ENCODE results near the gene TSPAN2. TPM values are rescaled to one million over a fixed set of nuclear protein-coding genes. Genes with fewer than 3 reads are reported as not detected.

TSPAN2 gene
- total and polyA plus RNA-seq, 9 of the 15 experiments (the other 6 are each of a cell fraction or from before 2014, with no cell fraction given): not detected

DNA sequence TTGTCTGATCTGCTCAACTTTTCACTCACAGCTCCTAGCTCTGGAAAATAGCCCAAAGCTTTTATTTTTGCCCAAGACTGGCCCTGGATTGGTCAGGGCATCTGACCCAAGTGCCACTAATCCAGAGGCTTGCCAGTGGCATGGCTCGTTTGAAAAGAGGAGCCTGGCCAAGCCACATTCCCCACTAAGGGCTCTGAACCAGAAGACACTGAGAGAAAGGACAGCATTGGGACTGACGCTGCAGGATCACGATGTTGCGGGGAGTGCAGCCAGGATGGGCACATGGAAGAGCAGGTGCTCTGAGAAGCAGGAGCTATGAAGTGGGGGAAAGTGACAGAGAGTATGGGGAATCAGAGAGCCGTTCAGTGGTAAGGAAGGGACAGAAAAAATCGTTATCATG, 44.9 kb upstream of the TSPAN2 start:
- FAIRE-seq: no peak
- 0% methylated on average over 6 of the region's 6 CpGs for WGBS (ENCODE audit: insufficient coverage, low coverage, missing lambda C conversion rate)
- in situ Hi-C loops (cut with MboI): loop anchor here (25.0 kb wide), 1 partner anchor 628 kb away; the partner anchor contains the start of gene CASQ2

DNA sequence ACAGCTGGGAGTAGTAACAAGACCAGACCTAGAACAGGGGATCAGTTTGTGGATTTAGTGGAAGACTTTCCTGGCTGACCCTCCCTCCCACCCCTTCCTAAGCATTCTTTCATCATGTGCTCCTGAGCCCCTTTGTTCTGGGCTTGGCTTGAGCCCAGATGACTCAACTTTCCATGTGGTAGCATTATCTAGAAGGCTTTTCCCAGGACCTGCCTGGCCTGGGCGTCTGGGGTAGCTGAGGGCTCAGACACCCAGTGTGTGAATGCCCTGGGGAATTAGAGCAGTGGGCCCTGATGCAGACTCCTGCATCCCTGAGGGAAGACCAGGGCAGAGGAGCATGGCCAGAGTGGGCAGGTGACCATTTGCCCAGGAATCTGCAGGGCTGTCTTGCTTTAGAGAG, 44.1 kb upstream of the TSPAN2 start:
- in situ Hi-C loops (cut with MboI): loop anchor here (25.0 kb wide), 1 partner anchor 629 kb away; the partner anchor contains the start of gene CASQ2
- Histone ChIP-seq H3K27ac (ENCODE audit: extremely low read depth, low read depth, low read length) (no peak overlapping the region), H3K9me3 (replicated peaks; ENCODE audit: control insufficient read depth, insufficient read depth, low read depth, low read length) (no peaks in the 10 kb centered on the region), H3K27me3 (ENCODE audit: control insufficient read depth in 2 of 2, insufficient read depth in 2 of 2, low read length in 2 of 2) (no peaks in the 10 kb centered on the region; a peak in 1 of 5 replicates), H4K20me1 (replicated peaks; ENCODE audit: control insufficient read depth, insufficient read depth, low read length) (no peaks in the 10 kb centered on the region; the same call in none of the 2 replicates), H2AFZ (ENCODE audit: low read depth, low read length) (no peak overlapping the region), H3K4me1 (replicated peaks in 1 of 2; ENCODE audit: control insufficient read depth in 2 of 2, insufficient read depth in 2 of 2, low read length in 2 of 2) (no peaks in the 10 kb centered on the region), H3K36me3 (ENCODE audit: control insufficient read depth, insufficient read depth, low read length) (no peaks in the 10 kb centered on the region), H3K79me2 (ENCODE audit: control insufficient read depth, insufficient read depth, low read length) (no peaks in the 10 kb centered on the region), H3K9ac (ENCODE audit: insufficient read depth in 1 of 2, low read depth in 2 of 2, low read length in 2 of 2) (no peak overlapping the region), H3K9me1 (ENCODE audit: control insufficient read depth, insufficient read depth, low read length) (no peaks in the 10 kb centered on the region), H3K4me2 (ENCODE audit: insufficient read depth, low read length) (no peak overlapping the region), H3K4me3 (no peak overlapping the region)
- CTCF ChIA-PET (ENCODE audit: low intra/inter-chr PET ratio): no interaction called here
- BruUV-seq (replicated peaks): no TSS peak
- FAIRE-seq (no peak), ATAC-seq (no peak), DNase-seq (ENCODE audit: extremely low read depth in 1 of 4, low spot score in 3 of 4) (no peak)
- POLR2A ChIA-PET: no interaction called here
- TF ChIP-seq ZNF696 (CRISPR knock-in tag; conservative IDR thresholded peaks at IDR 0.05) (no peak), U2AF2 (optimal IDR thresholded peaks at IDR 0.05; ENCODE audit: low read depth, low read length) (no peak), MBD2 (IDR thresholded peaks at IDR 0.05; ENCODE audit: borderline replicate concordance, low read depth) (no peak), SNIP1 (IDR thresholded peaks at IDR 0.05; ENCODE audit: low read depth) (no peak), MECOM (CRISPR knock-in tag; IDR thresholded peaks at IDR 0.05) (no peak), HOXB6 (CRISPR knock-in tag; IDR thresholded peaks at IDR 0.05; ENCODE audit: borderline replicate concordance) (no peak), ZC3H8 (IDR thresholded peaks at IDR 0.05) (no peak), RAD21 (CRISPR knock-in tag; conservative IDR thresholded peaks at IDR 0.05 in 1 of 2, IDR thresholded peaks at IDR 0.05 in 1 of 2) (no peak)
- TF ChIP-seq, protein P1, sequence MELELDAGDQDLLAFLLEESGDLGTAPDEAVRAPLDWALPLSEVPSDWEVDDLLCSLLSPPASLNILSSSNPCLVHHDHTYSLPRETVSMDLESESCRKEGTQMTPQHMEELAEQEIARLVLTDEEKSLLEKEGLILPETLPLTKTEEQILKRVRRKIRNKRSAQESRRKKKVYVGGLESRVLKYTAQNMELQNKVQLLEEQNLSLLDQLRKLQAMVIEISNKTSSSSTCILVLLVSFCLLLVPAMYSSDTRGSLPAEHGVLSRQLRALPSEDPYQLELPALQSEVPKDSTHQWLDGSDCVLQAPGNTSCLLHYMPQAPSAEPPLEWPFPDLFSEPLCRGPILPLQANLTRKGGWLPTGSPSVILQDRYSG (tag; conservative IDR thresholded peaks at IDR 0.05; ENCODE audit: low read depth): no peak
- TF ChIP-seq, protein P2, sequence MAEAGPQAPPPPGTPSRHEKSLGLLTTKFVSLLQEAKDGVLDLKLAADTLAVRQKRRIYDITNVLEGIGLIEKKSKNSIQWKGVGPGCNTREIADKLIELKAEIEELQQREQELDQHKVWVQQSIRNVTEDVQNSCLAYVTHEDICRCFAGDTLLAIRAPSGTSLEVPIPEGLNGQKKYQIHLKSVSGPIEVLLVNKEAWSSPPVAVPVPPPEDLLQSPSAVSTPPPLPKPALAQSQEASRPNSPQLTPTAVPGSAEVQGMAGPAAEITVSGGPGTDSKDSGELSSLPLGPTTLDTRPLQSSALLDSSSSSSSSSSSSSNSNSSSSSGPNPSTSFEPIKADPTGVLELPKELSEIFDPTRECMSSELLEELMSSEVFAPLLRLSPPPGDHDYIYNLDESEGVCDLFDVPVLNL (CRISPR knock-in tag; IDR thresholded peaks at IDR 0.05; ENCODE audit: low read depth): no peak
- intact Hi-C loops (cut with micrococcal nuclease): no loop called here
- 0% methylated on average over 1 of the region's 1 CpG for WGBS (ENCODE audit: insufficient coverage, low coverage, missing lambda C conversion rate)

More for the DNA sequence above, 44.9 kb upstream of the TSPAN2 start:
- peaks cover 0 to 2% of the 10 kb centered on the region in 2 experiments; a peak in 1 of 5 replicates for H3K4me1 ChIP-seq (replicated peaks in 1 of 2; ENCODE audit: control insufficient read depth in 2 of 2, insufficient read depth in 2 of 2, low read length in 2 of 2)
- ChIA-PET POLR2A (no interaction called here), CTCF (ENCODE audit: low intra/inter-chr PET ratio) (no interaction called here)
- no TSS peak for BruUV-seq (replicated peaks)
- no peaks in the 10 kb centered on the region for H3K79me2 ChIP-seq (ENCODE audit: control insufficient read depth, insufficient read depth, low read length)
- no peaks in the 10 kb centered on the region for H3K9me1 ChIP-seq (ENCODE audit: control insufficient read depth, insufficient read depth, low read length)
- no peak overlapping the region for H3K4me3 ChIP-seq
- ATAC-seq (no peak), DNase-seq (ENCODE audit: extremely low read depth in 1 of 4, low spot score in 3 of 4) (no peak)
- H3K9ac ChIP-seq (ENCODE audit: insufficient read depth in 1 of 2, low read depth in 2 of 2, low read length in 2 of 2): no peak overlapping the region
- H3K27me3 ChIP-seq (ENCODE audit: control insufficient read depth in 2 of 2, insufficient read depth in 2 of 2, low read length in 2 of 2): no peaks in the 10 kb centered on the region; a peak in 1 of 5 replicates
- H3K36me3 ChIP-seq (ENCODE audit: control insufficient read depth, insufficient read depth, low read length): no peaks in the 10 kb centered on the region
- no peak overlapping the region for H2AFZ ChIP-seq (ENCODE audit: low read depth, low read length)
- no peak for TF ChIP-seq MYC (IDR thresholded peaks at IDR 0.05; ENCODE audit: low read depth, low read length)
- no peak for TF ChIP-seq MYC (CRISPR knock-in tag; IDR thresholded peaks at IDR 0.05; ENCODE audit: borderline replicate concordance, low read depth)
- TF ChIP-seq, protein P3, sequence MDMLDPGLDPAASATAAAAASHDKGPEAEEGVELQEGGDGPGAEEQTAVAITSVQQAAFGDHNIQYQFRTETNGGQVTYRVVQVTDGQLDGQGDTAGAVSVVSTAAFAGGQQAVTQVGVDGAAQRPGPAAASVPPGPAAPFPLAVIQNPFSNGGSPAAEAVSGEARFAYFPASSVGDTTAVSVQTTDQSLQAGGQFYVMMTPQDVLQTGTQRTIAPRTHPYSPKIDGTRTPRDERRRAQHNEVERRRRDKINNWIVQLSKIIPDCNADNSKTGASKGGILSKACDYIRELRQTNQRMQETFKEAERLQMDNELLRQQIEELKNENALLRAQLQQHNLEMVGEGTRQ (CRISPR knock-in tag; IDR thresholded peaks at IDR 0.05): no peak
- TF ChIP-seq ZNF174 (CRISPR knock-in tag; IDR thresholded peaks at IDR 0.05): no peak
- no peak for TF ChIP-seq RHOXF2B (CRISPR knock-in tag; conservative IDR thresholded peaks at IDR 0.05)
- no peak for TF ChIP-seq DIDO1 (tag; IDR thresholded peaks at IDR 0.05; ENCODE audit: low read depth)
- intact Hi-C loops (cut with micrococcal nuclease): no loop called here
- no peaks in the 10 kb centered on the region for H3K9me3 ChIP-seq (replicated peaks; ENCODE audit: control insufficient read depth, insufficient read depth, low read depth, low read length)
- H3K4me2 ChIP-seq (ENCODE audit: insufficient read depth, low read length): no peak overlapping the region
- H4K20me1 ChIP-seq (replicated peaks; ENCODE audit: control insufficient read depth, insufficient read depth, low read length): no peaks in the 10 kb centered on the region; the same call in none of the 2 replicates
- no peak overlapping the region for H3K27ac ChIP-seq (ENCODE audit: extremely low read depth, low read depth, low read length)

Data from K562 (cell line).